Stimulated activated CD8-positive, alpha-beta memory T cell treated with anti-CD3 and anti-CD28 coated beads, Interleukin-15, amount 100 ng/mL, for 1 hour (primary cell): ENCODE results near the gene HYKK.
"Not testable (repeated sequence)": the region's sequence is repeated elsewhere in the genome, so short reads cannot be mapped to it uniquely, and the experiment has no call there.

Experiments used
- DNase-seq: peaks from one replicate; pipeline ENCODE4 v3.0.0-alpha.2; 2020; ENCODE audit warnings: low read depth

The HYKK gene, protein sequence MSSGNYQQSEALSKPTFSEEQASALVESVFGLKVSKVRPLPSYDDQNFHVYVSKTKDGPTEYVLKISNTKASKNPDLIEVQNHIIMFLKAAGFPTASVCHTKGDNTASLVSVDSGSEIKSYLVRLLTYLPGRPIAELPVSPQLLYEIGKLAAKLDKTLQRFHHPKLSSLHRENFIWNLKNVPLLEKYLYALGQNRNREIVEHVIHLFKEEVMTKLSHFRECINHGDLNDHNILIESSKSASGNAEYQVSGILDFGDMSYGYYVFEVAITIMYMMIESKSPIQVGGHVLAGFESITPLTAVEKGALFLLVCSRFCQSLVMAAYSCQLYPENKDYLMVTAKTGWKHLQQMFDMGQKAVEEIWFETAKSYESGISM

DNA sequence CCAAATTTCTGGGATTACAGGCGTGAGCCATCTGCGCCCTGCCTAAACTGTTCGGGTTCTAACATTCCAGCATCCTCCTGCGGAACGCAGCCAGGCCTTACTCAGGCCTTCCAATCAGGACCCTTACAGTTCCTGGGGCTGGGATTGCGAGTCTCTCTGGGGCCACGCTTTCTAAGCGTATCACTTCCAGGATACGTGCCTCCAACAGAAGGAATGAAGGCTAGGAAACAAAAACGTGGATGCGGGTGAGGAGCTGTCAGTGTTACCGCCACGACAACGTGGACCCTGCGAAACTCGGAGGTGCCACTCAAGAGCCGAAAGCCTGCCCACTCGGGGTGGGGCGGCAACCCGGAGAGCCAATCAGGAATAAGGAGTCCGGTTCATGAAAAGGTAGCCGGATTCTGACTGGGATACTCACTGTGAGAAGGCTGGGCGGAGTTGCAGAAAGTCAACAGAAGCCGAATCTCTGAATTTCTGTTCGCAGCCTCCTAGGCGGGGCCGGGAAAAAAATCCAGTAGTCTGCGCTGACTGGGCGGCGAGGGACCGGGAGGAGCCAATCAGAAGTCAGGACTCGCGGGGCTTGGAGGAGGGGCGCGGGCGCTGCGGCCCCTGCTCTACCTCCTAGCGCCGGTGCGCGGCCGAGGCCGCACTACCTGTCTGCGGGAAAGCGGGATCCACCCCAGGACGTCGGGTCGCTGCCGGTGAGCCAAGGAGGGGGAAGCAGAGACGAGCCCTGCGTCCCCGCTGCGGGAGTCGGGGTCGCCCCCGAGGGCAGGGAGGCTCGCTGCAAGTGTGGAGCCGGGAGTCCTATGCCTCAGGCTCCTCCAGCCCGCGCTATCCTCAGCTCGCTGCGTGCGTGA is at the start of gene HYKK:
Gene HYKK, plus strand, starts transcription at position 607 of the 860 bp plus-strand sequence. CDS start 5,512 bp downstream, outside the sequence.
- DNase-seq, result peak; percentile 32

- DNase-seq, result no peak
Measured at GRCh38 chr15:78460737-78461136, 46.6 kb upstream of the HYKK start.

GRCh38 chr15:78461171-78461888 is 46.0 kb upstream of the HYKK start:
- no peak for DNase-seq

DNA sequence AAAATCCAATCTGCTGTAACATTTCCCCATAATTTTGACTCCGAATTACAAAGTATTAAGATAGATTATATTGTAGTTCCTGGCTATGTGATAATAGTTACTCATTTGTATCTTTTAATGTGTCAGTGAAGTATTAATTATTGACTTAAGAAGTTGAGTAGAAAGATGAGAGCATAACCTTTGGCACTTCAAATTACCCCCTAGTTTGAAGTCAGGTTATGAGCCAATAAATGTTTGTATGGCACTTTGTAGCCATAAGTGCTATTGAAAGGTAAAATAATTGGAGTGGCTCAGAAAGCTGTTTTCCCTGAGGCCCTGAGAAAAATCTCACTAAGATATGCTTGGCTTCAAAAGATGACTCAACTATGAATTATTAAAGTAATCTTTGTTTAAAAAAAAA is 38.3 kb upstream of the HYKK start:
- no peak for DNase-seq

DNA sequence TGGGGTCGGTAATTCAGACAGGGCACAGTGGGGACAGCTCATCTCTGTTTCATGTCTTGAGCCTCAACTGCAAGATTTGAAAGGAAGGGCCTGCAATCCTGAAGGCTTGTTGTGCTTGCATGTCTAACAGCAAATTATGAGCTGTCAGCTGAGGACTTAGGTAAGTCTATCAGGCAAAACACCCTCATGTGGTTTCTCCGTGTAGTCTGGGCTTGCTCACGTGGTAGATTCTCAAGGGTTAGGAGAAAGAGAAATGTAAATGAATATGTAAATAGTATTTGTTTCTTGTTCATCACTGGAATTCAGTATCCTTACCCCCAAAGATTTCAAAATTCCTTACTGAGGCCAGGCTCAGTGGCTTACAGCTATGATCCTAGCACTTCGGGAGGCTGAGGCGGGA is 30.1 kb upstream of the HYKK start:
- no peak for DNase-seq

DNA sequence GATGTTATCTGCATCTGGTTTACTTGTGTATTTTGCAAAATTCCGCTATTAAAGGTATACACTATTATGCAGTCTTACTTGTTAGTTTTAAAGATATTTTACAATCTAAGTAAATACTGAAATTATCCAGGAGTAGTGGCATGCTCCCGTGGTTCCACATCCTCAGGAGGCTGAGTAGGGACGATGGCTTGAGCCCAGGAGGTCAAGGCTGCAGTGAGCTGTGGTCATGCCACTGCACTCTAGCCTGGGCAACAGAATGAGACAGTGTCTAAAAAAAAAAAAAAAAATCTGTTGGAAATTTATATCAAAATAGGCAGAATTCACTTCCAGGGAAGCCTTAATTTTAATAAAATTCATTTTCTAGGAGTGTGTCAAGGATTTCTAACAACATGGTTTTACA is 27.7 kb upstream of the HYKK start:
- no peak for DNase-seq

- DNase-seq, result no peak
Measured at GRCh38 chr15:78481917-78482316, 25.5 kb upstream of the HYKK start.

GRCh38 chr15:78492872-78493271 is 14.5 kb upstream of the HYKK start:
- DNase-seq, result no peak

- no peak for DNase-seq
Measured at GRCh38 chr15:78501857-78502256, 5.5 kb upstream of the HYKK start.

DNA sequence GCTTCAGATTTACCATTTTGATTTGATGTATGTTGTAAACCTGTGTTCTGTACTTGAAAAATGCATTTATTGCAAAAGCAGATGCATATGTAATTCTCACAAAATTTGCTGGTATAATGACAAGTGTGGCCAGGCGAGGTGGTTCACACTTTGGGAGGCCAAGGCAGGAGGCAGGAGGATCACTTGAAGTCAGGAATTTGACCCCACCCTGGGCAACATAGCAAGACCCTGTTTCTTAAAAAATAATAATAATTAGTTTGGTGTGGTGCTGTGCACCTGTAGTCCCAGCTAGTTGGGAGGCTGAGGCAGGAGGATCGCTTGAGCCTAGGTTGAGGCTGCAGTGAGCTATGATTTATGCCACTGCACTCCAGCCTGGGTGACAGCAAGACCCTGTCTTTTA is 4.7 kb upstream of the HYKK start:
- DNase-seq, result no peak

DNA sequence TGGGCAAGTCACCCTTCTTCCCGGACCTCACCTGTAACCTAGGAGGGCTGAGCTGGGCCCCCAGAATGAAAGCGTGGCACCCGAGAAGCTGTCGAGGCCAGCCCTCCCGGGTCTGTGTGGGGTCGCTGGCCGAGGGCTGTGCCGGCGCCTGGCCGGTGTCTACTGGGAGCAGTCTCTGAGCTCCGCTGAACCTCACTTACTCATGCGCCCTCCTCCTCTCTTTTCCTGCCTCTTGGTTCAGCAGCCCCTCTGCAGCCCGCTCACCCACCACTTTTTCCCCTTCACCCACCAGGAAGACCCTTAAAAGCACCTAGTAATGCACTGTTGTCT is 419 bp downstream of the HYKK start:
- no peak for DNase-seq

DNA sequence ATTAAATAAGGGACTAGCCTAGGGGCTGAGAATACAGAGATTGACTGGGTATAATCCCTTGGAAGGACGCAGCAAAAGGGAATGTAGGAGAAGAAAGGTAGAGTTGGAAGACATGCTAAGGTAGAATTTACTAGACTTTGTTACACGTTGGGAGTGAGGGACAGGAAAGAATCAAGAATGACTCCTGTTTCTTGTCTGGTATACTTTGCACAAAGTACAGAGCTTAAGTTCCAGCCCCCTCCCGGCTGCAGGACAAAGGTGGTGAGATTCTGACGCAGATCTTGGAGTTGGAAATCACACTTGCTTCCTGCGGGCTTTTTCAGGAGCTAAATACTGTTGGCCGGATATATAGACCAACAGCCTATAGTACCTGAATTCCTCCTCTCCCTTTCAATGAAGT is 895 bp downstream of the HYKK start:
- DNase-seq, result no peak

GRCh38 chr15:78509726-78510312 is 2.4 kb downstream of the HYKK start:
- no peak for DNase-seq

DNA sequence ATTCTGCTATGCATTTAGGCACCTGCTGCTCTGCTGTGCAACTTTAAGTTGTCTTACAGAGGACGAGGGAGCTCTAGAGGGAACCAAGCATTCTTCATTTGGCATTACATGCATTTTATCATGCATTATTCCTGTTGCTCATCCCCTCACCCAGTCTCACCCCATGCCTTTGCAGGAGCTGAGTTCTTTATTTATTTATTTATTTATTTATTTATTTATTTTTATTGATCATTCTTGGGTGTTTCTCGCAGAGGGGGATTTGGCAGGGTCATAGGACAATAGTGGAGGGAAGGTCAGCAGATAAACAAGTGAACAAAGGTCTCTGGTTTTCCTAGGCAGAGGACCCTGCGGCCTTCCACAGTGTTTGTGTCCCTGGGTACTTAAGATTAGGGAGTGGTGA is 12.7 kb downstream of the HYKK start:
- not testable (repeated sequence) for DNase-seq

DNA sequence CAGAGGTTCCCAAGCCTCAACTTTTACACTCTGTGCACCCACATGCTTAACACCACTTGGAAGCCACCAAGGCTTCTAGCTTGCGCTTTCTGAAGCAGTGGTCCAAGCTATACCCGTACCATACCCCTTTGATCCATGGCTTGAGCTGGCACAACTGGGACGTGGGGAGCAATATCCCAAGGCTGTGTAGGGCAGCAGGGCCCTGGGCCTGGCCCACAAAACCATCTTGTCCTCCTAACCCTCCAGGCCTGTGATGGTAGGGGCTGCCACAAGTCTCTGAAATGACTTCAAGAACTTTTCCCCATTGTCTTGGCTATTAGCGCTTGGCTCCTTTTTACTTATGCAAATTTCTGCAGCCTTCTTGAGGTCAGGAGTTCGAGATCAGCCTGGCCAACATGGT is 16.9 kb downstream of the HYKK start:
- no peak for DNase-seq

DNA sequence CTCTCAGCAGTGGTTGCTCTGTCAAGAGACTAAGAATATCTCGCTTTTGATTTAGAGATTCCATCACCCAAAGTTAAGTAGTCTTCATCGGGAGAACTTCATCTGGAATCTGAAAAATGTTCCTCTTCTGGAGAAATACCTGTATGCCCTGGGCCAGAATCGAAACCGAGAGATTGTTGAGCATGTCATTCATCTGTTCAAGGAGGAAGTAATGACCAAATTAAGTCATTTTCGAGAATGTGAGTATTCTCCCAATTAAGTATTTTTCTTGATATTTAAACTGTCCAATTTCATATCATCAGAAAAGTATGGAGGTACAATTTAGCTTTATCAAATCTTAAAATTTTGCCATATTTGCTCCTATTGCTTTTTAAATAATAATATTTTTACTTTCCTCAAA is 19.9 kb downstream of the HYKK start:
- DNase-seq, result no peak

DNA sequence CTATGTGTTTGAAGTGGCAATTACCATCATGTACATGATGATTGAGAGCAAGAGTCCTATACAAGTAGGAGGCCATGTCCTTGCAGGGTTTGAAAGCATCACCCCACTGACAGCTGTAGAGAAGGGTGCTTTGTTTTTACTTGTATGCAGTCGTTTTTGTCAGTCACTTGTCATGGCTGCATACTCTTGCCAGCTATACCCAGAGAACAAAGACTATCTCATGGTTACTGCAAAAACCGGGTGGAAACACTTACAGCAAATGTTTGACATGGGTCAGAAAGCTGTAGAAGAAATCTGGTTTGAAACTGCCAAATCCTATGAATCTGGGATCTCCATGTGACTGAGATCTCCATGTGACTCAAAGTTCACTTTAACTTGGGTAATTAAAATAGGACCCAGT is 26.0 kb downstream of the HYKK start:
- no peak for DNase-seq

DNA sequence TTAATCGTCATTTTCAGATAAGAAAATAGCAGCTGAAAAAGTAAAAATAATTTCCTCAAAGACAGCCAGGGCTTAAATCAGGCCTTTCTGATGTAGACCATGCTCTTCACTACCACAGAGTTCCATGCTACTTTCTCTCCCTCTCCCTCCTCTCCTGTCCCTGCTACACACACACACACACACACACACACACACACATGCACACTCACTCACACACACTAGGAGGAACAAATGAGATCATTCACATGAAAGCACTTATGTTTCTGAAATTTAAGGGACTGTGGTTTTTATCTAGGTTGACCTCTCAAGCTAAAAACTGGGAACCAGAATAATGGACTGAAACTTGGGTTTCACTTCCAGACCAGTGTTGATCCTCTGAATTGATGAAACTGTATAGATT is 28.8 kb downstream of the HYKK start:
- DNase-seq, result no peak

- DNase-seq, result no peak
Measured at GRCh38 chr15:78537266-78537905, 30.0 kb downstream of the HYKK start.

- DNase-seq, result no peak
Measured at GRCh38 chr15:78538358-78538757, 31.0 kb downstream of the HYKK start.

GRCh38 chr15:78539464-78540140 is 32.2 kb downstream of the HYKK start:
- not testable (repeated sequence) for DNase-seq
